Large intestine (tissue), 3 donors: ENCODE data around the gene TMIGD2. TPM values are rescaled to one million over a fixed set of nuclear protein-coding genes. Genes with fewer than 3 reads are reported as not detected.
"Not testable (repeated sequence)": the region's sequence is repeated elsewhere in the genome, so short reads cannot be mapped to it uniquely, and the experiment has no call there.

Experiments used
- DNase-seq, 2 donors: peaks; one replicate each; pipeline versions ENCODE4 v3.0.0 to v3.0.0-alpha.2; 2013
- H3K27ac ChIP-seq: one replicate; pipeline ENCODE4 v1.5.1; 2013; ENCODE audit warnings: low read length
- H3K27me3 ChIP-seq: 2 replicates; pipeline ENCODE4 v1.6.1; 2013; ENCODE audit warnings: low read length; ENCODE audit not compliant: control insufficient read depth, insufficient read depth
- H3K36me3 ChIP-seq: 2 replicates; pipeline ENCODE4 v1.6.1; 2013; ENCODE audit warnings: low read length; ENCODE audit not compliant: control insufficient read depth, insufficient read depth
- H3K4me1 ChIP-seq: one replicate; pipeline ENCODE4 v1.6.1; 2013; ENCODE audit warnings: low read length; ENCODE audit not compliant: control insufficient read depth, insufficient read depth
- H3K4me3 ChIP-seq: one replicate; pipeline ENCODE4 v1.5.1; 2013; ENCODE audit warnings: low read length
- H3K9me3 ChIP-seq: one replicate; pipeline ENCODE4 v1.6.1; 2013; ENCODE audit warnings: mild to moderate bottlenecking, low read depth, low read length, moderate library complexity; ENCODE audit not compliant: control insufficient read depth
- WGBS: methylation state at CpG from one replicate; pipeline ENCODE4 v1.1.5; 2013; ENCODE audit warnings: low lambda C conversion rate; ENCODE audit not compliant: insufficient coverage; 5-methylcytosine and 5-hydroxymethylcytosine counted together
- polyA plus RNA-seq: library from polyadenylated mRNA; unstranded; fragments of 120-200 nt; gene quantifications from one replicate; pipeline ENCODE4 v1.2.1, GENCODE V29; 2013

Gene TMIGD2
- polyA plus RNA-seq, 1 donor = 3.5 TPM

DNA sequence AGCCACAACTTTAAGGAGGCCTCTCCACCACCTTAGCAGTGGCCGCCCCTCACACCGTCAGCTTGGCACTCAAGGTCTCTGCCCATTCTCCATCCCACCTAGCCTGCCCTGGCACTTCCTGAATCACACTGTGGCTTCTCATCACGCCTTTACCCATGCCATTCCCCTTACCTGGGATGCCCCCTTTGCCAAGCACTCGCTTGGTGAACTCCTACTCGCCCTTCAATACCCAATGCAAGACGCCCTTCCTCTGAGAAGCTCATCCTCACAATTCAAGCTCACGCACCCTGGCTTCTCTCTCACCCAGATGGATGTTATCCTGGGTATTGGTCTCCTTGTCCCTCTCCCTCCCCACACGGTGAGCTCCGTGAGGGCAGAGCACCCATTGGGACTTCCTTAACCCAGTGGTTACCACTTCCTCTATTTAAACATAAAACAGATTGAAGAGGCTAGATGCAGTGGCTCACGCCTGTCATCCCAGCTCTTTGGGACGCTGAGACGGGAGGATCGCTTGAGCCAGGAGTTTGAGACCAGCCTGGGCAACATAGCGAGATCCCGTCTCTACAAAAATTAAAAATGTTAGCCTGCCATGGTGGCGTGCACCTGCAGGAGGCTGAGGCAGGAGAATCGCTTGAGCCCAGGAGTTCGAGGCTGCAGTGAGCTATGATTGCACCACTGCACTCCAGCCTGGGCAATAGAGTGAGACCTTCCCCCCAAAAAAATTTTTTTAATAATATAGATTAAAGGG, 35.8 kb downstream of the TMIGD2 start:
- whole genome bisulfite sequencing = no CpG with 5 or more reads among the region's 18 CpGs
- Histone ChIP-seq H3K4me1 (no peaks in the 10 kb centered on the region), H3K4me3 (no peak overlapping the region), H3K27me3 (no peaks in the 10 kb centered on the region), H3K36me3 (peaks cover 49% of the 10 kb centered on the region), H3K27ac (no peak overlapping the region), H3K9me3 (no peaks in the 10 kb centered on the region)
- no peak for DNase-seq

DNA sequence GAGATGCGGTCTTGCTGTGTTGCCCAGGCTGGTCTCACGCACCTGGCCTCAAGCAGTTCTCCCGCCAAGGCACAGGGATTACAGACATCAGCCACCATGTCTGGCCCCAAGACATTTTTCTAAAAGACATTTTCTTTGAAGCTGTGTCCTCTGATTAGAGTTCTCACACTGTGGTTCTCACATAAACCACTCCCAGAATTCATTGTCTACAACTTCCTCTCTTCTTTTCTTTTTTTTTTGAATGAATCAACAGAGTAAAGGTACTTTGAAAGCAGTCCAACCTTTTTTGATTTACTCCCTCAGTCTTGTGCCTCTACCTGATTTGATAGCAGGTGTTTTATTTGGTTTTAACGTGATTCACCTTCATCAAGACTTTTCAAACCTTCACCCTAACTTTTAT, 37.4 kb downstream of the TMIGD2 start:
- peaks cover 55% of the 10 kb centered on the region for H3K36me3 ChIP-seq
- no peak overlapping the region for H3K27ac ChIP-seq
- H3K4me3 ChIP-seq = no peak overlapping the region

DNA sequence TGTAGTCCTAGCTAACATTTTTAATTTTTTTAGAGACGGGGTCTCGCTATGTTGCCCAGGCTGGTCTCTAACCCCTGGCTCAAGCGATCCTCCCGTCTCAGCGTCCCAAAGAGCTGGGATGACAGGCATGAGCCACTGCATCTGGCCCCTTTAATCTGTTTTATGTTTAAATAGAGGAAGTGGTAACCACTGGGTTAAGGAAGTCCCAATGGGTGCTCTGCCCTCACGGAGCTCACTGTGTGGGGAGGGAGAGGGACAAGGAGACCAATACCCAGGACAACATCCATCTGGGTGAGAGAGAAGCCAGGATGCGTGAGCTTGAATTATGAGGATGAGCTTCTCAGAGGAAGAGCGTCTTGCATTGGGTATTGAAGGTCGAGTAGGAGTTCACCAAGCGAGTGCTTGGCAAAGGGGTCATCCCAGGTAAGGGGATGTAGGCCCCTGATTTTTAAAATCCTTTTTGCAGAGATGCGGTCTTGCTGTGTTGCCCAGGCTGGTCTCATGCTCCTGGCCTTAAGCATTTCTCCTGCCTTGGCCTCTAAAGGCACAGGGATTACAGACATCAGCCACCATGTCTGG, 41.5 kb downstream of the TMIGD2 start:
- peaks cover 58% of the 10 kb centered on the region for H3K36me3 ChIP-seq
- no peaks in the 10 kb centered on the region for H3K4me1 ChIP-seq
- no peaks in the 10 kb centered on the region for H3K9me3 ChIP-seq
- DNase-seq = no peak
- H3K27ac ChIP-seq = no peak overlapping the region
- no peak overlapping the region for H3K4me3 ChIP-seq
- WGBS = no CpG with 5 or more reads among the region's 11 CpGs
- no peaks in the 10 kb centered on the region for H3K27me3 ChIP-seq

More for the DNA sequence above, 37.4 kb downstream of the TMIGD2 start:
- Histone ChIP-seq H3K27me3 (no peaks in the 10 kb centered on the region), H3K4me1 (no peaks in the 10 kb centered on the region), H3K9me3 (no peaks in the 10 kb centered on the region)
- DNase-seq = no peak
- WGBS = 80% methylated on average over 1 of the region's 4 CpGs

DNA sequence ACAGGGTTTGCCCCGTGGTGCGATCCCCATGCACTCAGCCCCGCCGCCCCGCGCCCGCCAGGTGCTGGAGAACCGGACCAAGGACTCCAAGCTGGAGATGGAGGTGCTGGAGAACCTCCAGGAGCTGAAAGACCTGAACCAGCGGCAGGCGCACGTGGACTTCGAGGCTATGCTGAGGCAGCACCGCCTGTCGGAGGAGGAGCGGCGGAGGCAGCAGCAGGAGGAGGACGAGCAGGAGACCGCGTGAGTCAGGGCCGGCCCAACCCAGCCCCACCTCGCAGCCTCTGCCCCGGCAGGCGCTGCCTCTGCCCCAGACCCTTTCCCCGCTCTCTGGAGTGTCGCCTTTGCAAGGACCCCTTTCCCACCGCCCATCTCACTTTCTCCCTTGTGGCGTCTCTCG, 44.0 kb downstream of the TMIGD2 start:
- Histone ChIP-seq H3K9me3 (no peaks in the 10 kb centered on the region), H3K36me3 (peaks cover 75% of the 10 kb centered on the region), H3K4me1 (no peaks in the 10 kb centered on the region), H3K4me3 (no peak overlapping the region), H3K27me3 (no peaks in the 10 kb centered on the region), H3K27ac (no peak overlapping the region)
- no CpG with 5 or more reads among the region's 28 CpGs for WGBS
- DNase-seq = no peak

DNA sequence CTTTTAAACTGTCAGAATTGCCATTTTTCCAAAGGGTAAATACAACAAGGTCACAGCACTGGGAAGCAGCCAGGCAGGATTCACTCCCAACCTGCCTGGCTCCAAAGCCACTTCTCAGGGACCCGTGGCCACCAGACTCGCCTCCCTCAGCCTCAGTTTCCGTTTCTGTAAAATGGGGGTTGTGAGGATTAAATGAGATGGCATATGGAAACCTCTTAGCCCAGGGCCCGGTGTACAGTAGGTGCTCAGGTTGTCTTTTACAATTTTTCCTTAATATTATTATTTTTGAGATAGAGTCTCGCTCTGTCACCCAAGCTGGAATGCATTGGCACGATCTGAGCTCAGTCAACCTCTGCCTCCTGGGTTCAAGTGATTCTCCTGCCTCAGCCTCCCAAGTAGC, 45.2 kb downstream of the TMIGD2 start:
- no CpG with 5 or more reads among the region's 6 CpGs for WGBS
- Histone ChIP-seq H3K27ac (no peak overlapping the region), H3K9me3 (no peaks in the 10 kb centered on the region), H3K4me3 (no peak overlapping the region), H3K27me3 (no peaks in the 10 kb centered on the region), H3K36me3 (peaks cover 74% of the 10 kb centered on the region), H3K4me1 (no peaks in the 10 kb centered on the region)
- no peak for DNase-seq

DNA sequence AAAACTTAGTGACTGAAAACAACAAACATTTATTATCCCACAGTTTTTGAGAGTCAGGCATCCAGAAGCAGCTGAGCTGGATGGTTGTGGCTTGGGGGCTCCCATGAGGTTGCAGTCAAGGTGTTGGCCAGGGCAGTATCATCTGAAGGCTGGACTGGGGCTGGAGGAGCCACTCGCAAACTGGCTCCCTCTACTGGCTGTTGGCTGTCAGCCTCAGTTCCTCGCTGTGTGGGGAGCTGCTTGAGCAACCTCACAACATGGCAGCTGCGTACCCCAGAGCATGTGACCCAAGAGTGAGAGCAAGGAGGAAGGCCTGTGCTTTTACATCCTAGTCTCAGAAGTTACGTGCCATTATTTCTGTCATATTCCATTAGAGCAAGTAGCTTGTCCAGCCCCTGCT, 45.6 kb downstream of the TMIGD2 start:
- Histone ChIP-seq H3K27ac (no peak overlapping the region), H3K9me3 (no peaks in the 10 kb centered on the region), H3K36me3 (peaks cover 72% of the 10 kb centered on the region), H3K4me3 (no peak overlapping the region), H3K27me3 (no peaks in the 10 kb centered on the region), H3K4me1 (no peaks in the 10 kb centered on the region)
- DNase-seq = no peak
- WGBS = no CpG with 5 or more reads among the region's 4 CpGs

DNA sequence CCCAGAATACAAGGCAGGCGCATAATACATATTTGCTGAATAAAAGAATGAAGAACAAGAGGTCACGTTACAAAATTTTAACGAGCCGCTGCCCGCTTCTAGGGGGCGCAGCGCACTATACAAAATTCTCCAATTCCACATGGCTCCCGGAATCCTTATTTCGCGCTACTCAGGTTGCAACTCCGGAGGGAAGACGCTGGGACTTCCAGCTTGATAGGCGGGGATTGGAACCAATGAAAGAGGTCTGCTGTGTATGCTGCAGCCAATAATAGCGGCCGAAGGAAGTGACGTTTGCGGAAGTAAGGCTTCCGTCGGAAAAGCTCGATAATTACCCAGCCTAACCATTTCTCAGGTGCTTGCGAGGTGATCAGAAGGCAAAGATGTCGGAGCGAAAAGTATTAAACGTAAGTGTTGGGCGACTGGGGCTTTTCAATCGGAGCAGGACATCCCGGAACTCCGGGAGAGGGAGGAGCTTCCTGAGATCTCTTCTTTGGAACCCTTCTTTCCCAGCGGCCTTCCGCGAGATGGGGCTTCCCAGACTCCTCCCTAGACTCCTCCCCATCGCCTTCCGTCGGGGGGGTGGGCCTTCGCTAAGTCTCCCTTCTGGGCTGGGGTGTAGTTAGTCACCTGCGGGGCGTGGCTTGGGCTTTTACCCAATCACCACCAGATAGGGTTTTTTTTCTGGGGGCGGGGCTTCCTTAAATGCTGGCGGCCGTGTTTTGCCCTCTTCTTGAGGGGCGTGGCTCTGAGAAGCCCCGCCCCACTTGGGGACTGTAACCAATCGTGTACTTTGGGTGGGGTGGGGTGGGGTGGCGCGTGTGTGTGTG, 55.2 kb downstream of the TMIGD2 start, which contains the start of gene YJU2:
Gene YJU2 (plus strand): TSS at position 314 of the 827 bp plus-strand sequence. CDS start 67 bp downstream, at position 381.
- peaks cover 4% of the 10 kb centered on the region for H3K4me1 ChIP-seq
- H3K27ac ChIP-seq = peak within 1 kb of the TSS; percentile 83
- H3K9me3 ChIP-seq = no peaks in the 10 kb centered on the region
- H3K27me3 ChIP-seq = no peaks in the 10 kb centered on the region
- DNase-seq = peak; percentile 99 to 100
- peaks cover 28% of the 10 kb centered on the region for H3K36me3 ChIP-seq
- WGBS = no CpG with 5 or more reads among the region's 45 CpGs
- peak within 1 kb of the TSS; percentile 54 for H3K4me3 ChIP-seq

DNA sequence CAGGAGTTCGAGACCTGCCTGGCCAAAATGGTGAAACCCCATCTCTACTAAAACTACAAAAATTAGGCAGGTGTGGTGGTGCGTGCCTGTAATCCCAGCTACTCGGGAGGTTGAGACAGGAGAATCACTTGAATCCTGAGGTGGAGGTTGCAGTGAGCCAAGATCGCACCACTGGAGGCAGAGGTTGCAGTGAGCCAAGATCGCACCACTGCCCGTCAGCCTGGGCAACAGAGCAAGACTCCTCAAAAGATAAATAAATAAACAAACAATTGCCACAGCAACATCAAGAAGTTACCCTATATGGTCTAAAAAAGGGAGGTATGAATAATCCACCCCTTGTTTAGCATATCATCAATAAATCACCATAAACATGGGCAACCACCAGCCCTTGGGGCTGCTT, 56.3 kb downstream of the TMIGD2 start:
- no CpG with 5 or more reads among the region's 6 CpGs for WGBS
- H3K27ac ChIP-seq, H3K4me3 ChIP-seq: not testable (repeated sequence)

More for the DNA sequence above, 56.3 kb downstream of the TMIGD2 start:
- peaks cover 19% of the 10 kb centered on the region for H3K36me3 ChIP-seq
- DNase-seq, H3K9me3 ChIP-seq, H3K27me3 ChIP-seq, H3K4me1 ChIP-seq: not testable (repeated sequence)
